ENCODE measurements around the gene EXOC4.
"Not testable (repeated sequence)": the region's sequence is repeated elsewhere in the genome, so short reads cannot be mapped to it uniquely, and the experiment has no call there.

EXOC4 gene

DNA sequence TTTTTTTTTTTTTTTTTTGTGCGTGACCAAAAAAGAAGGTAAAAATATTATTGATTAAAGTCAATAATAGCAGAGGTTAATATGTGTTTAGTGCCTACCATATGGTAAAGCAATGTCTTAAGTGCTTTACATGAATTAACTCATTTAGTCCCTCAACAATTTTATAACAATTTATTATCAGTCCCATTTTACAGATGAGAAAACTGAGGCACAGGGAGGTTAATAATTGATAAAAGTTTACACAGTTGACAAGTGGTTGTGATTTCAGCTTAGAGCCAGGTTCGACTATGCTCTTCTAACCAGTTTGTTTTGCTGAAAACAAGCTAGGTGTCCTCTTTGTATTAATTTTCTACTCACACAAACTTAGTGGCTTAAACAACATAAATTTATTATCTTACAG, 67.0 kb downstream of the EXOC4 start:
- Histone ChIP-seq H4K5ac (ENCODE audit: low read length) (no peak overlapping the region), H2AK5ac (ENCODE audit: low read length) (no peak overlapping the region), H3K18ac (ENCODE audit: low read length) (no peak overlapping the region), H4K8ac (ENCODE audit: low read depth, low read length) (no peak overlapping the region), H3K27ac (ENCODE audit: low read depth, low read length) (no peak overlapping the region), H2BK5ac (ENCODE audit: low read length) (no peak overlapping the region), H2BK120ac (ENCODE audit: low read depth, low read length) (no peak overlapping the region), H2BK15ac (replicated peaks; ENCODE audit: low read depth) (no peak overlapping the region), H3K4me3 (ENCODE audit: low read length) (no peak overlapping the region), H3K79me2 (ENCODE audit: control insufficient read depth, insufficient read depth, low read length) (no peaks in the 10 kb centered on the region), H3K27me3 (ENCODE audit: insufficient read depth, low read length, poor library complexity) (no peaks in the 10 kb centered on the region), H3K4ac (ENCODE audit: low read depth, low read length) (no peak overlapping the region), H3K4me1 (ENCODE audit: control insufficient read depth, low read depth, low read length) (no peaks in the 10 kb centered on the region), H3K4me2 (ENCODE audit: low read length) (no peak overlapping the region), H3K9ac (ENCODE audit: low read length) (no peak overlapping the region), H3K36me3 (ENCODE audit: control insufficient read depth, insufficient read depth, low read length) (no peaks in the 10 kb centered on the region), H3K56ac (ENCODE audit: low read length) (no peak overlapping the region), H3K79me1 (ENCODE audit: low read length) (no peaks in the 10 kb centered on the region), H3K23ac (ENCODE audit: low read length) (no peak overlapping the region)
- no CpG with 5 or more reads among the region's 2 CpGs for WGBS (ENCODE audit: extremely low coverage, insufficient coverage, low lambda C conversion rate)
- no peak for DNase-seq

DNA sequence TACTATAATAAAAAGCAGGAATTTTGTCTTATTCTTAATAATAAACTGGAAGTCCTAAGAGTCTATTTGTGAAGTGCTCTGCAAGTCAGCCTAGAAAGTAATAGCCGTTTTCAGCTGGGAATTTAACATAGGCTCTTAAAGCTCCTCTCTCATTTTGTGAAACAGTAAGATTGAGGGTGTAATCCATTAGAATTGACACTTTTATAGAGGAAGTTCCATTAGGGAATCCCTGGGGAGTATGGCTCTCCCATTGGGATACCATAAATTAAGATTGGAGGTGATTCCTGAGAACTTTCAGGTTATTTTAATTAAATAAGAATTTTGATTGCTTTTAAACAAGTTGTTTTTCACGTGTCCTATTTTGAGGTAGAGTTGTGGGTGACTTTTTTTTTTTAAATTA, 68.0 kb downstream of the EXOC4 start:
- H3K36me3 ChIP-seq (ENCODE audit: control insufficient read depth, insufficient read depth, low read length): no peaks in the 10 kb centered on the region
- H2AK5ac ChIP-seq (ENCODE audit: low read length): no peak overlapping the region
- no peaks in the 10 kb centered on the region for H3K79me2 ChIP-seq (ENCODE audit: control insufficient read depth, insufficient read depth, low read length)
- H3K4me1 ChIP-seq (ENCODE audit: control insufficient read depth, low read depth, low read length): no peaks in the 10 kb centered on the region
- no peak overlapping the region for H3K27ac ChIP-seq (ENCODE audit: low read depth, low read length)
- H2BK120ac ChIP-seq (ENCODE audit: low read depth, low read length): no peak overlapping the region
- H3K4me3 ChIP-seq (ENCODE audit: low read length): no peak overlapping the region
- no peak overlapping the region for H3K18ac ChIP-seq (ENCODE audit: low read length)
- H3K27me3 ChIP-seq (ENCODE audit: insufficient read depth, low read length, poor library complexity): no peaks in the 10 kb centered on the region
- DNase-seq: no peak
- no peak overlapping the region for H3K9ac ChIP-seq (ENCODE audit: low read length)
- H4K8ac ChIP-seq (ENCODE audit: low read depth, low read length): no peak overlapping the region
- H2BK15ac ChIP-seq (replicated peaks; ENCODE audit: low read depth): no peak overlapping the region
- no peak overlapping the region for H3K23ac ChIP-seq (ENCODE audit: low read length)
- H3K4me2 ChIP-seq (ENCODE audit: low read length): no peak overlapping the region
- H3K56ac ChIP-seq (ENCODE audit: low read length): no peak overlapping the region
- no peak overlapping the region for H3K4ac ChIP-seq (ENCODE audit: low read depth, low read length)
- no peak overlapping the region for H4K5ac ChIP-seq (ENCODE audit: low read length)
- no CpG with 5 or more reads among the region's 2 CpGs for whole genome bisulfite sequencing (ENCODE audit: extremely low coverage, insufficient coverage, low lambda C conversion rate)
- H3K79me1 ChIP-seq (ENCODE audit: low read length): no peaks in the 10 kb centered on the region
- H2BK5ac ChIP-seq (ENCODE audit: low read length): no peak overlapping the region

DNA sequence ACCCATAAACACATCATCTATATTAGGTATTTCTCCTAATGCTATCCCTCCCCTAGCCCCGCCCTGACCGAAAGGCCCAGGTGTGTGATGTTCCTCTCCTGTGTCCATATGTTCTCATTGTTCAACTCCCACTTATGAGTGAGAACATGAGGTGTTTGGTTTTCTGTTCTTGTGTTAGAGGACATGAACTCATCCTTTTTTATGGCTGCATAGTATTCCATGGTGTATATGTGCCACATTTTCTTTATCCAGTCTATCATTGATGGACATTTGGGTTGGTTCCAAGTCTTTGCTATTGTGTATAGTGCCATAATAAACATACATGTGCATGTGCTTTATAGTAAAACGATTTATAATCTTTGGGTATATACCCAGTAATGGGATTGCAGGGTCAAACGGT, 68.5 kb downstream of the EXOC4 start:
- not testable (repeated sequence) for H3K36me3 ChIP-seq (ENCODE audit: control insufficient read depth, insufficient read depth, low read length); H2AK5ac ChIP-seq (ENCODE audit: low read length); H3K27me3 ChIP-seq (ENCODE audit: insufficient read depth, low read length, poor library complexity); H2BK15ac ChIP-seq (replicated peaks; ENCODE audit: low read depth); H3K79me1 ChIP-seq (ENCODE audit: low read length); H3K4me2 ChIP-seq (ENCODE audit: low read length); H3K23ac ChIP-seq (ENCODE audit: low read length); H3K27ac ChIP-seq (ENCODE audit: low read depth, low read length); H3K4me3 ChIP-seq (ENCODE audit: low read length); H3K18ac ChIP-seq (ENCODE audit: low read length); DNase-seq; H2BK120ac ChIP-seq (ENCODE audit: low read depth, low read length); H2BK5ac ChIP-seq (ENCODE audit: low read length); H4K5ac ChIP-seq (ENCODE audit: low read length); H3K79me2 ChIP-seq (ENCODE audit: control insufficient read depth, insufficient read depth, low read length); H3K4ac ChIP-seq (ENCODE audit: low read depth, low read length); H3K9ac ChIP-seq (ENCODE audit: low read length); H4K8ac ChIP-seq (ENCODE audit: low read depth, low read length); H3K56ac ChIP-seq (ENCODE audit: low read length); H3K4me1 ChIP-seq (ENCODE audit: control insufficient read depth, low read depth, low read length)
- WGBS (ENCODE audit: extremely low coverage, insufficient coverage, low lambda C conversion rate): no CpG with 5 or more reads among the region's 4 CpGs

DNA sequence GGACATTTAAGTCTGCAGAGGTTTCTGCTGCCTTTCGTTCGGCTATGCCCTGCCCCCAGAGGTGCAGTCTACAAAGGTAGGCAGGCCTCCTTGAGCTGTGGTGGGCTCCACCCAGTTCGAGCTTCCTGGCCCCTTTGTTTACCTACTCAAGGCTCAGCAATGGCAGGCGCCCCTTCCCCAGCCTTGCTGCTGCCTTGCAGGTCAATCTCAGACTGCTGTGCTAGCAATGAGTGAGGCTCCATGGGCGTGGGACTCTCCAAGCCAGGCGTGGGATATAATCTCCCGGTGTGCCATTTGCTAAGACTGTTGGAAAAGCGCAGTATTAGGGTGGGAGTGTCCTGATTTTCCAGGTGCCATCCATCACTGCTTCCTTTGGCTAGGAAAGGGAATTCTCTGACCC, 73.9 kb downstream of the EXOC4 start:
- WGBS (ENCODE audit: extremely low coverage, insufficient coverage, low lambda C conversion rate): no CpG with 5 or more reads among the region's 8 CpGs

DNA sequence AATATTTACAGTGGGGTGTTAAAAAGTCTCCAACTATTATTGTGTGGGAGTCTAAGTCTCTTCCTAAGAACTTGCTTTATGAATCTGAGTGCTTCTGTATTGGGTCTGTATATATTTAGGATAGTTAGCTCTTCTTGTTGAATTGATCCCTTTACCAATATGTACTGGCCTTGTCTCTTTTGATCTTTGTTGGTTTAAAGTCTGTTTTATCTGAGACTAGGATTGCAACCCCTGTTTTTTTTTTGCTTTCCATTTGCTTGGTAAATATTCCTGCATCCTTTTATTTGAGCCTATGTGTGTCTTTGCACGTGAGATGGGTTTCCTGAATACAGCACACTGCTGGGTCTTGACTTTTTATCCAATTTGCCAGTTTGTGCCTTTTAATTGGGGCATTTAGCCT, 75.1 kb downstream of the EXOC4 start:
- not testable (repeated sequence) for H3K27ac ChIP-seq (ENCODE audit: low read depth, low read length); H3K9ac ChIP-seq (ENCODE audit: low read length); H4K5ac ChIP-seq (ENCODE audit: low read length); DNase-seq; H3K27me3 ChIP-seq (ENCODE audit: insufficient read depth, low read length, poor library complexity); H3K4me2 ChIP-seq (ENCODE audit: low read length); H3K4ac ChIP-seq (ENCODE audit: low read depth, low read length); H2BK120ac ChIP-seq (ENCODE audit: low read depth, low read length); H2BK15ac ChIP-seq (replicated peaks; ENCODE audit: low read depth); H4K8ac ChIP-seq (ENCODE audit: low read depth, low read length); H3K4me1 ChIP-seq (ENCODE audit: control insufficient read depth, low read depth, low read length); H3K79me1 ChIP-seq (ENCODE audit: low read length); H3K4me3 ChIP-seq (ENCODE audit: low read length); H3K18ac ChIP-seq (ENCODE audit: low read length); H2AK5ac ChIP-seq (ENCODE audit: low read length); H2BK5ac ChIP-seq (ENCODE audit: low read length); H3K79me2 ChIP-seq (ENCODE audit: control insufficient read depth, insufficient read depth, low read length); H3K23ac ChIP-seq (ENCODE audit: low read length); H3K36me3 ChIP-seq (ENCODE audit: control insufficient read depth, insufficient read depth, low read length); H3K56ac ChIP-seq (ENCODE audit: low read length)
- no CpG with 5 or more reads among the region's 1 CpG for WGBS (ENCODE audit: extremely low coverage, insufficient coverage, low lambda C conversion rate)

More for the DNA sequence above, 73.9 kb downstream of the EXOC4 start:
- H3K36me3 ChIP-seq (ENCODE audit: control insufficient read depth, insufficient read depth, low read length); H4K8ac ChIP-seq (ENCODE audit: low read depth, low read length); H3K79me2 ChIP-seq (ENCODE audit: control insufficient read depth, insufficient read depth, low read length); H4K5ac ChIP-seq (ENCODE audit: low read length); H3K4me1 ChIP-seq (ENCODE audit: control insufficient read depth, low read depth, low read length); H3K18ac ChIP-seq (ENCODE audit: low read length); H3K4me2 ChIP-seq (ENCODE audit: low read length); H3K27me3 ChIP-seq (ENCODE audit: insufficient read depth, low read length, poor library complexity); H2AK5ac ChIP-seq (ENCODE audit: low read length); H3K4me3 ChIP-seq (ENCODE audit: low read length); H3K79me1 ChIP-seq (ENCODE audit: low read length); H3K4ac ChIP-seq (ENCODE audit: low read depth, low read length); H3K9ac ChIP-seq (ENCODE audit: low read length); H3K56ac ChIP-seq (ENCODE audit: low read length); H2BK120ac ChIP-seq (ENCODE audit: low read depth, low read length); H3K27ac ChIP-seq (ENCODE audit: low read depth, low read length); H2BK15ac ChIP-seq (replicated peaks; ENCODE audit: low read depth); H2BK5ac ChIP-seq (ENCODE audit: low read length); DNase-seq; H3K23ac ChIP-seq (ENCODE audit: low read length): not testable (repeated sequence)

DNA sequence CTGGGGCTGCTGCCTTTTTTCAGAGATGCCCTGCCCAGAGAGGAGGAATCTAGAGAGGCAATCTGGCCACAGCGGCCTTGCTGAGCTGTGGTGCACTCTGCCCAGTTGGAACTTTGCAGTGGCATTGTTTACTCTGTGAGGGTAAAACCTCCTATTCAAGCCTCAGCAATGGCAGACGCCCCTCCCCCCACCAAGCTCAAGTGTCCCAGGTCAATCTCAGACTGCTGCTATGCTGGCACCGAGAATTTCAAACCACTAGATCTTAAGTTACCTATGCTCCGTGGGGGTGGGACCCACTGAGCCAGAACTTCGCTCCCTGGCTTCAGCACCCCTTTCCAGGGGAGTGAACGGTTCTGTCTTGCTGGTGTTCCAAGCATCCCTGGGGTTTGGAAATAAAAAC, 77.2 kb downstream of the EXOC4 start:
- Histone ChIP-seq H3K79me1 (ENCODE audit: low read length) (peaks cover 2% of the 10 kb centered on the region), H2BK5ac (ENCODE audit: low read length) (no peak overlapping the region), H3K4me3 (ENCODE audit: low read length) (no peak overlapping the region), H3K36me3 (ENCODE audit: control insufficient read depth, insufficient read depth, low read length) (no peaks in the 10 kb centered on the region), H3K27ac (ENCODE audit: low read depth, low read length) (no peak overlapping the region), H3K79me2 (ENCODE audit: control insufficient read depth, insufficient read depth, low read length) (no peaks in the 10 kb centered on the region), H3K18ac (ENCODE audit: low read length) (no peak overlapping the region), H4K5ac (ENCODE audit: low read length) (no peak overlapping the region), H3K9ac (ENCODE audit: low read length) (no peak overlapping the region), H3K56ac (ENCODE audit: low read length) (no peak overlapping the region), H3K4me1 (ENCODE audit: control insufficient read depth, low read depth, low read length) (no peaks in the 10 kb centered on the region), H3K27me3 (ENCODE audit: insufficient read depth, low read length, poor library complexity) (no peaks in the 10 kb centered on the region), H3K4me2 (ENCODE audit: low read length) (no peak overlapping the region), H3K4ac (ENCODE audit: low read depth, low read length) (no peak overlapping the region), H2BK15ac (replicated peaks; ENCODE audit: low read depth) (no peak overlapping the region), H2AK5ac (ENCODE audit: low read length) (no peak overlapping the region), H3K23ac (ENCODE audit: low read length) (no peak overlapping the region), H4K8ac (ENCODE audit: low read depth, low read length) (no peak overlapping the region), H2BK120ac (ENCODE audit: low read depth, low read length) (no peak overlapping the region)
- DNase-seq: peak; percentile 25
- WGBS (ENCODE audit: extremely low coverage, insufficient coverage, low lambda C conversion rate): no CpG with 5 or more reads among the region's 6 CpGs
